IPS-15b (cell line): ENCODE measurements around the gene AAK1.
"Not testable (repeated sequence)": the region's sequence is repeated elsewhere in the genome, so short reads cannot be mapped to it uniquely, and the experiment has no call there.

Experiments
- H3K27me3 ChIP-seq: one replicate; pipeline ENCODE4 v1.6.1; 2013; ENCODE audit warnings: low read length; ENCODE audit not compliant: control insufficient read depth, insufficient read depth
- H3K36me3 ChIP-seq: one replicate; pipeline ENCODE4 v1.6.1; 2013; ENCODE audit warnings: low read length; ENCODE audit not compliant: control insufficient read depth, insufficient read depth
- H3K4me1 ChIP-seq: one replicate; pipeline ENCODE4 v1.6.1; 2013; ENCODE audit warnings: mild to moderate bottlenecking, low read length; ENCODE audit not compliant: control insufficient read depth, insufficient read depth
- H3K4me3 ChIP-seq: one replicate; pipeline ENCODE4 v1.5.1; 2013; ENCODE audit warnings: low read depth, low read length
- H3K9ac ChIP-seq: one replicate; pipeline ENCODE4 v1.6.1; 2013; ENCODE audit warnings: low read depth, mild to moderate bottlenecking, low read length
- H3K9me3 ChIP-seq: one replicate; pipeline ENCODE4 v1.6.1; 2013; ENCODE audit warnings: mild to moderate bottlenecking, low read length; ENCODE audit not compliant: control insufficient read depth, insufficient read depth

AAK1 gene

GRCh38 chr2:69622017-69622540 lies 21.5 kb downstream of the AAK1 start:
- not testable (repeated sequence) for H3K36me3 ChIP-seq, H3K4me1 ChIP-seq, H3K9ac ChIP-seq, H3K9me3 ChIP-seq, H3K27me3 ChIP-seq, H3K4me3 ChIP-seq

GRCh38 chr2:69621440-69621839 lies 22.1 kb downstream of the AAK1 start:
- Histone ChIP-seq H3K9me3 (no peaks in the 10 kb centered on the region), H3K27me3 (no peaks in the 10 kb centered on the region), H3K9ac (no peak overlapping the region), H3K36me3 (no peaks in the 10 kb centered on the region), H3K4me3 (no peak overlapping the region), H3K4me1 (peaks cover 3% of the 10 kb centered on the region)

- no peaks in the 10 kb centered on the region for H3K36me3 ChIP-seq
- H3K9me3 ChIP-seq: no peaks in the 10 kb centered on the region
- H3K9ac ChIP-seq: no peak overlapping the region
- H3K4me3 ChIP-seq: no peak overlapping the region
- H3K4me1 ChIP-seq: peaks cover 3% of the 10 kb centered on the region
- H3K27me3 ChIP-seq: no peaks in the 10 kb centered on the region
Measured at GRCh38 chr2:69620870-69621269, 22.7 kb downstream of the AAK1 start.

- H3K27me3 ChIP-seq: no peaks in the 10 kb centered on the region
- no peaks in the 10 kb centered on the region for H3K36me3 ChIP-seq
- no peak overlapping the region for H3K4me3 ChIP-seq
- no peaks in the 10 kb centered on the region for H3K9me3 ChIP-seq
- no peak overlapping the region for H3K9ac ChIP-seq
- peaks cover 3% of the 10 kb centered on the region for H3K4me1 ChIP-seq
Measured at GRCh38 chr2:69619725-69620124, 23.8 kb downstream of the AAK1 start.

- peaks cover 3% of the 10 kb centered on the region for H3K4me1 ChIP-seq
- H3K9me3 ChIP-seq: no peaks in the 10 kb centered on the region
- H3K4me3 ChIP-seq: no peak overlapping the region
- H3K27me3 ChIP-seq: no peaks in the 10 kb centered on the region
- no peak overlapping the region for H3K9ac ChIP-seq
- H3K36me3 ChIP-seq: no peaks in the 10 kb centered on the region
Measured at GRCh38 chr2:69618362-69618761, 25.2 kb downstream of the AAK1 start.

GRCh38 chr2:69617744-69618143 lies 25.8 kb downstream of the AAK1 start:
- no peak overlapping the region for H3K9ac ChIP-seq

GRCh38 chr2:69616755-69617154 lies 26.8 kb downstream of the AAK1 start:
- no peaks in the 10 kb centered on the region for H3K27me3 ChIP-seq
- peaks cover 3% of the 10 kb centered on the region for H3K4me1 ChIP-seq
- no peak overlapping the region for H3K9ac ChIP-seq
- H3K4me3 ChIP-seq: no peak overlapping the region
- no peaks in the 10 kb centered on the region for H3K9me3 ChIP-seq
- no peaks in the 10 kb centered on the region for H3K36me3 ChIP-seq

More at GRCh38 chr2:69617744-69618143, 25.8 kb downstream of the AAK1 start:
- Histone ChIP-seq H3K4me1 (peaks cover 3% of the 10 kb centered on the region), H3K9me3 (no peaks in the 10 kb centered on the region), H3K36me3 (no peaks in the 10 kb centered on the region), H3K27me3 (no peaks in the 10 kb centered on the region), H3K4me3 (no peak overlapping the region)

- Histone ChIP-seq H3K4me1 (peaks cover 3% of the 10 kb centered on the region), H3K4me3 (no peak overlapping the region), H3K36me3 (no peaks in the 10 kb centered on the region), H3K9ac (no peak overlapping the region), H3K27me3 (no peaks in the 10 kb centered on the region), H3K9me3 (no peaks in the 10 kb centered on the region)
Measured at GRCh38 chr2:69615969-69616368, 27.6 kb downstream of the AAK1 start.

GRCh38 chr2:69615078-69615625 lies 28.4 kb downstream of the AAK1 start:
- Histone ChIP-seq H3K27me3 (no peaks in the 10 kb centered on the region), H3K9me3 (no peaks in the 10 kb centered on the region), H3K9ac (no peak overlapping the region), H3K36me3 (no peaks in the 10 kb centered on the region), H3K4me1 (peaks cover 3% of the 10 kb centered on the region), H3K4me3 (no peak overlapping the region)

- no peaks in the 10 kb centered on the region for H3K27me3 ChIP-seq
- H3K9ac ChIP-seq: no peak overlapping the region
- no peaks in the 10 kb centered on the region for H3K36me3 ChIP-seq
- no peaks in the 10 kb centered on the region for H3K9me3 ChIP-seq
- no peak overlapping the region for H3K4me3 ChIP-seq
- H3K4me1 ChIP-seq: no peaks in the 10 kb centered on the region
Measured at GRCh38 chr2:69612707-69613106, 30.8 kb downstream of the AAK1 start.

- H3K36me3 ChIP-seq: no peaks in the 10 kb centered on the region
- H3K9ac ChIP-seq: no peak overlapping the region
- no peaks in the 10 kb centered on the region for H3K27me3 ChIP-seq
- no peaks in the 10 kb centered on the region for H3K4me1 ChIP-seq
- H3K4me3 ChIP-seq: no peak overlapping the region
- H3K9me3 ChIP-seq: no peaks in the 10 kb centered on the region
Measured at GRCh38 chr2:69612200-69612599, 31.3 kb downstream of the AAK1 start.

- no peaks in the 10 kb centered on the region for H3K36me3 ChIP-seq
- H3K9ac ChIP-seq: no peak overlapping the region
- H3K4me3 ChIP-seq: no peak overlapping the region
- no peaks in the 10 kb centered on the region for H3K9me3 ChIP-seq
- H3K27me3 ChIP-seq: no peaks in the 10 kb centered on the region
- no peaks in the 10 kb centered on the region for H3K4me1 ChIP-seq
Measured at GRCh38 chr2:69608109-69608508, 35.4 kb downstream of the AAK1 start.
